Endometrial microvascular endothelial cells (primary cell): ENCODE results near the gene GRPR. TPM values are rescaled to one million over a fixed set of nuclear protein-coding genes. Genes with fewer than 3 reads are reported as not detected.
"Not testable (repeated sequence)": the region's sequence is repeated elsewhere in the genome, so short reads cannot be mapped to it uniquely, and the experiment has no call there.

ENCODE experiments used
- in situ Hi-C: cut with HindIII; loops from 2 replicates; pipeline ENCODE4 v1.10.0; 2017; ENCODE audit warnings: low sequenced_read_pairs, low pct_unique_long_range_greater_than_20kb; ENCODE audit errors: inconsistent ontology term
- total RNA-seq: library from RNA; depleted of rRNA; stranded (reverse); fragments of >200 nt; gene quantifications from one replicate; pipeline ENCODE4 v1.2.3, GENCODE V29; 2015; ENCODE audit errors: inconsistent ontology term

GRPR gene
- total RNA-seq, 1 donor from 2014 or later = not detected

DNA sequence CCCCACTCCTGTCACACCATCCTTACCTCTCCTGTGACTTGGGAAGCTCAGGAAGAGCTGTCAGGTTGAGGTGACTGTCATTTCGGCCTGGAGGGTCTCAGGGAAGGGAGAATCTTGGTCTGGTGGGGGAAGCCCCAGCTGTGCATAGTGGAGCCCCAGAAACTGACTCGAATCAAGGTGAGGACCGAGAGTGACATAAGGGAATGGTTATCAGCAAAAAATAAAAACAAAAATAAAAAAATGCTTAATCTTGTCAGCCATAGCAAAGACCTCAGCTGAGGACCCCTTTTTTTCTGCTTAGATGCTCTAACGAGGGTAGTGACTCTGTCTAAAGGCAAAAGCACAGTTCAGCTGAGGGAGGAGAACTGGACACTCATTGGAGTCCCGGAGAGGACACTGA lies 43.8 kb downstream of the GRPR start, which contains the start of gene MAGEB17:
MAGEB17 (plus strand) TSS at position 301 of the 400 bp plus-strand sequence. CDS start 2,902 bp downstream, outside the sequence.
- in situ Hi-C loops = no loop called here

DNA sequence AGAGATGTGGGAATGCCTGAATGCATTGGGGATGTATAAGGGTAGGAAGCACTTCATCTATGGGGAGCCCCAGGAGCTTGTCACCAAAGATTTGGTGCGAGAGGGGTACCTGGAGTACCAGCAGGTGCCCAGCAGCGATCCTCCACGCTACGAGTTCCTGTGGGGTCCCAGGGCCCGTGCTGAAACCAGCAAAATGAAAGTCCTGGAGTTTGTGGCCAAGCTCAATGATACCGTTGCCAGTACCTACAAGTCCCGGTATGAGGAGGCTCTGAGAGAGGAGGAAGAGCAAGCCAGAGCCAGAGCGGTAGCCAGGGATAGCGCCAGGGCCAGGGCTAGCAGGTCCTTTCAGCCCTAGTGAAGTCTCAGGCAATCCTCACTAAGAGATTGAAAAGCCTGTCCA lies 47.7 kb downstream of the GRPR start:
- in situ Hi-C loops = no loop called here

DNA sequence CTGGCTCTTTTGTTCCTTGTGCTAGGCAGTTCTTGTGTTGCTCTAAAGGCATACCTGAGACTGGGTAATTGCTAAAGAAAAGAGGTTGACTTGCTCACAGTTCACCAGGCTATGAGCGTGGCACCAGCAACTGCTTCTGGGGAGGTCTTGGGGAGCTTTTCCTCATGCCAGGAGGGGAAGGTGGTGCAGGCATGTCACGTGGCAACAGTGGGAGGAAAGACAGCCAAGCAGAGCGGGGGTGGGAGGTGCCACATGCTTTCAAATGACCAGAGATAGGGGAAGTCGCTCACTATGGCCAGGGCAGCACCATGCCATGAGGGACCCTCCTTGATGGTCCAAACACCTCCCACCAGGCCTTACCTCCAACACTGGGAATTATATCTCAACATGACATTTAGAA lies 48.6 kb downstream of the GRPR start:
- in situ Hi-C loops = no loop called here

DNA sequence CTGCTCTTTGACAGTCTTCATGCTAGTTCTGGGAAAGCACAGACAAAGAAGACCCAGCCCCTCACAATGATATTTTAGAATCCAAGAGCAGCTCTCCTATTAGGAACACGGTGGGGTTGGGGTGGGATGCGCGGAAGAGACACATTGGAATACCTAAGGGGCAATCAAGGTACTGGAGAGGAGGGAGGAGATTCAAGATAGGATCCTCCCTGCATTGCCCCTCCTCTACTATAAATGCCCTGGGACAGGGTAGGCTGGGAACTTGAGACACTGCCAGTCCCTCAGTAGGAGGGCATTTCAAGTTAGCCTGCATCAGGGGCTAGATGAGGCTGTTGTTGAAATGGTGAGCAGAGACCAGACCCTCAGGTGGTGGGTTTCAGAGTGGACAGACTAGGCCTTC lies 49.0 kb downstream of the GRPR start:
- in situ Hi-C loops = no loop called here

DNA sequence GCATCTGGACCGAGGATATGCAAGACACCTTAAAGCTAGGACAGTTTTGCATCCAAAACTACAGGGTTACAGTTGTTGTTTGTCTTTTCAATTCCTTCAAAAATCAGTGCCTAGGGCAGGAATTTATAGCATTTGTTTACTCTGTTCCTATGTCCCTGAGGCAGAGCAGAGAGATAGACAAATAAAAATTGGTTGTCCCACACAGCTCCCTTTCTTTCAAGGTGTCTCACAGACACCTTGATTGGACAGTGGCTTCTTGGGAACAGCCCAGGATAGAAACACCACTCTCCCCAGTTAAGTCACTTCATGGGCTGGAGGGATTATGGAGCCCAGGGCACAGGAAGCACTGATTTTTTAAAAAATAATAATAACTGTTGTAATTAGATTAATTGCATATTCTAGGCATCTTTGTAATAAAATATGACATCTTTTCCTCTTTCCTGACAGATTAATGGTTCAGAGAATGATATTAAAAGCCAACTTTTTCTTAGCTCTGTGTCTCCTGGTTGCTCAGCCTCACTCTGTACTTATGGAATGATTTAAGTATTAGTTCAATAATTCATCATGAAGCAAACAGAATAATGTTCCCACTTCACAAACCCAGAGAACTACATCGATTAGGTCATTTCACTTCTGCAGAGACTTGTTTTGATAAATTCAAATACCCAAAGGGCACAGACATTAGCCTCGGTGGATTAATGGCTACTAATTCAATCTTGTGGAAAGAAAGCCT lies 52.1 kb downstream of the GRPR start:
- in situ Hi-C loops = no loop called here

DNA sequence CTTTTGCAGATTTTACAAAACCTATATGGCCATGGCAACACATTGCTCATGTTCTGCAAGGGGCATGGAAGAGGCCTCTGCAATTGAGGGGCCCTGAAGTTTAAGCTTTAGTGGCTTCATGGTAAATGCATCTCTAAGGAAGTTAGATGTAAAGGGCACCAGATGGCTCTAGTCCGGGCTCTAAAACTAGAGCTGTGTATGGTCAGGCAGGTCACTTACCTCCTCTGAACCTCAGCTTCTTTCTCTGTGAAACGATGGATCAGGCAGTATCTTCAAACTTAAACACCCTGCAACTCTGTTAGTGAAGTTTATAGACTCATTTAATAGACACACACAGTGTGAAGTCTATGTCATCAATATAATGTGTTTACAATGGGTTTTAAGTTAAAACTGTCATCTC lies 53.9 kb downstream of the GRPR start:
- in situ Hi-C loops = no loop called here

DNA sequence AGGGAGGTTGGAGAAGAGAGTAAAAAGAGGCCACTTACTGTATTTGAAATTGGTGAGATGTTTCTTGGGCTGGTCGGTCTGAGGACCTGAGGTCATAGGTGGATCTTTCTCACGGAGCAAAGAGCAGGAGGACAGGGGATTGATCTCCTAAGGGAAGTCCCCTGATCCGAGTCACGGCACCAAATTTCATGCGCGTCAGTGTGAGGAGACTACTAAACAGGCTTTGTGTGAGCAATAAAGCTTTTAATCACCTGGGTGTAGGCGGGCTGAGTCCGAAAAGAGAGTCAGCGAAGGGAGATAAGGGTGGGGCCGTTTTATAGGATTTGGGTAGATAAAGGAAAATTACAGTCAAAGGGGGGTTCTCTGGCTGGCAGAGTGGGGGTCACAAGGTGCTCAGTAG lies 60.5 kb downstream of the GRPR start:
- in situ Hi-C loops = not testable (repeated sequence)

DNA sequence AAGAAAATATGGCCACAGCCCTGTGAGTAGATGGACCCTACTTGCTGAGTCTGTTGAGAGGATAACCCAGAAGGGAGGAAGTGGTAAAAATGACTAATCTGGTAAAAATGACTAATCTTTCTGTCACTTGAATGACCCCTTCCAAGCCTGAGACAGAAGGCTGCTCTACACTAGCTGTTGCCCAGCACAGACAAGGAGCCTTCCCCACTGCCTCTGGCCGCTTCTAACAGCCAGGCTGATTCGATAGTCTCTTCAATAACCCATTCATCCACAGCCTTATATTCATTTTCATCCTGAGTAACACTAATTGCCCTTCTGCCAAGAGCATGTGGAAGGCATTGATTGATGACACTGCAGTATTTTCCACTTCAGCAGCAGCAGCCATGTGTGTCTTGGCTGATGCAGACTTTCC lies 62.4 kb downstream of the GRPR start:
- in situ Hi-C loops = no loop called here

DNA sequence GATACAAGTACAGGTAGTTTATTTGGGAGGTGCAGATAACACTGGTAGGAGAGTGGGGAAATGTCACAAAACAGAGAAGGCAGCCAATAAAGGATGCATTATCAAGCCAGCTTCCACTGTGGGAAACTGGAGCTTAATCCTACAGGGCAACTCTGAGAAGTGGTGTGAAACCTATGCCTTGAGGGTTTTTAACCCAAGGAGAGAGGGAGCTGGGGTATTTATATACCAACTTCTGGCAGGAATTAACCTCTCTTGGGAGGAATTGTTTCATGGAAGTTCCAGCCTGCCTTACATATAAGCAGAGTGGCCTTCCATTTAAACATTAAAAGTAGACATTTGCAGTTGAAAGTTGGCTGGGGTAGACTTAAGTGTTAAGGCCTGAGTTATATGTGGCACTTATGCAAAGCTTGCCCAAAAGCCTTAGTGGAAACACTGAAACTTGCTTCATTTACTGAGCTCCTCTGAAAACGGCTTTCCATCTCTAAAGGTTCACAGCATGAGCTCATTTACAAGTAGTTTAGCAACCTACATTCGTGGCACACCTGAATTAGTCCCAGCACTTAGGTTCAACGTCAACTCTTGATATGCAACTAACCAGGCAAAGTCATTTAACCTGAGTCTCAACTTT lies 63.1 kb downstream of the GRPR start:
- in situ Hi-C loops = no loop called here

DNA sequence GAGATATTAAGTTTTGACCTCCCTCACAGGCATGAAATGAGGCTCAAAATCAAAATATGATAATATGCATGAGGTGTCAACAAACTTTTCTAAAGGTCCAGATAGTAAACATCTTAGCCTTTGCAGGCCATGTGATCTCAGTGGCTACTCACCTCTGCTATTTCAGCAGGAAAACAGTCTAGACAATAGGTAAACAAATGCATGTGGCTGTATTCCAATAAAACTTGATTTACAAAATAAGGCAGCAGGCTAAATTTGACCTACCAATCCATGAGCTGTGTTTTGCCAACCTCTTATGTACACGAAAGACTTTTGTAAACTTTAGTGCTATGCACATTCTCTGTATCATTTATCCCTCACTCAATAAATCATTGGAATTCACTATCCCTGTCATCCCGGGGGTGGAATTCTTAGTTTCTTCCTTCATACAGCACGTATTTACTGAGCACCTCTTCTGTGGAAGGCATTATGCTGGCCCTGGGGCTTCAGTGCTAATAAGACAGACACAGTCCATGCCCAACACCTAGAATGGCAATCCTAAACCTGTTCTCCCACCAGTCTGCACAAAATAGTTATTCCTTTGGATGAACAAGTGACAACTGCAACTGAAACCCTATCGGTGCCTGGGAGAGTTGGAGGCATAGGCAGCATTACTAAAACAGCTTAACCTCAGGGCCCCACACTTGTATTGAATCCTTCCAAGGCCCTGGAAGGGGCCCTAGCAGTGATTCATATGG lies 63.8 kb downstream of the GRPR start:
- in situ Hi-C loops = no loop called here

DNA sequence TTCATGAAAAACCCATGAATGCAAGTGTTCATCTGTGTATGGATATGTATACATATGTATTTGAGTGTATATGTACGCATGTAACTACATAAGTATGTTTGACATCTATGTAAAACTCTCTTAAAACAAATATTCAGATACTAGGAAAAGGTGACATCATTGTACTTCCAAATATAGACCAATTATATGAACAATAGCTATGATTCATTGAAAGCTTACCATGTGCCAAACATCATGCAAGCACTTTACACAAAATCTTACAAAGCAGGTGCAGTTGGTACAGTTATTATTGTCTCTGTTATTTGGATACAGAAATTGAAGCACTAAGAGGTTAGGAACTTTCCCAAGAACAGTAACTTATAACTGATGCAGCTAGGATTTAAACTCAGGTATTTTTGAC lies 65.3 kb downstream of the GRPR start:
- in situ Hi-C loops = no loop called here

DNA sequence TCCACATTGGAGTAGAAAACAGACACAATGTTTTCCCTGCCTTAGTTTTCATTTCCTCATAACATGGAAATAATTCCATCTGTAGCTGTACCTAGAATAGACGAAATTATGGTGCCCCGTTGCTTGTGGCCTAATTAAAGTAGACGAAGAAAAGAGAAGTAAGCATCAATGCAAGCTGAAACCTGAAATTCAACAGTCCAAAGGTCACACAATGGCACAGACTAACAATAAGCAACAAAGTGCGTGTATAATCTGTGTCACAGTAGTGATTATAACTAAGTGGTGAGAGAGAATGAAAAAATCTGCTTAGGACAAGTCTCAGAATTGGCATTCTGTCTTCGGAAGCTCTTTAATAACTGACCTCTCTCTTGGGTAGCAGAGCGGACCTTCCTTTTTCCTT lies 68.2 kb downstream of the GRPR start:
- in situ Hi-C loops = no loop called here

DNA sequence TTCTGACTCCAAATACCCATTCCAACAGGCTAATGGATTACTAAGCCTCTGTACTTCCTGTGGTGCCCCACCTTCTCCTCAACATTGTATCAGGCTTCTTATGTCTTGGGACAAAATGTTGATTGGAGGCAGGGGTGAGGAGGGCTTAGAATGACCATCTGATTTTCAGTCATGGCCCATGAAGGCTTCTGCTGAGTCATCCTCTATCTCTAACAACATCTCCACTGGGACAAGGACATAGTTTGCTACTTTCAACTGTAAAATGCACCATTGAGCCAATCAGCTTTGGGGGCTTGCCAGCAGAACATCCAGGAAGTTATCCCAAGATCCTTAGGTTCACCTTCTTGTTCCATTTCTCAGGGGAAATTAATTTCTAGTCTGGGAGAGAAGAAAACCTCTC lies 73.5 kb downstream of the GRPR start:
- in situ Hi-C loops = no loop called here

DNA sequence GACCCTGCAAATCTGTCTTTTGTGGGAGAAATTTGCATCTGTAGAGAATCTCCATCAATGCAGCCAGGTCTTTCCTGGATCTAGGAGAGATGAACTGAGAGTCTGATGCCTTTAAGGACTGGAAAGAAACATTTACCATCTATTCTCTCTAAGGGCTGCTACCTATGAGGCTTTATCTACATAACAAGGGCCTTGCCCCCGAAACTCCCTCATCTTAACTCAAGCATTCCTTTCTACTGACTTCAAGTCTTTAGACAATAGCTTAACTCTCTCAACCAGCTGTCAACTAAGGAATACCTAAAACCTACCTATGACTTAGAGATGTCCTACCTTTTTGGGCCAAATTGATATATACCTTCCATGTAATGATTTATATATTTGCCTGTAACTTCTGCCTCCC lies 76.0 kb downstream of the GRPR start:
- in situ Hi-C loops = no loop called here

DNA sequence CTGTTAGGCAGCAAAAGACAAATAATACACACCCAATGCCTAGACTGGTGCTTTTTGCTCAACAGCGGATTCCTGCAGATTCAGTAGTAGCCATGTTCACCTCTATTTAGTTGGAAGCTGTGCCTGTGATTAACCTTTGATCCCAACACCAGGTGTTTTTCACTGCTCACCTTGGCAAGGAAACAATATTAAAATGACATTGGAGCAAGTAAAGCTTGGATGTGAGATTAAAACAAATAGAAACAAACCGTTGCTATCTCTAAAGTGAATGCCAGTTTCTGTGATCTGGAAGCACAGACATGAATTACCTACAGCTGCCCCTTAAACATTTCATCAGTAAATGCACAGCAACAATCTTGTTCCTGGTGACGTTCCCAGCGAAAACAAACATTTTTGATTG lies 79.6 kb downstream of the GRPR start:
- in situ Hi-C loops = no loop called here

Other genes with a start within 250 kb of the GRPR start
- gene MAGEB17, start 43.9 kb downstream of the GRPR start, total RNA-seq = not detected